Suprapubic skin (tissue), 4 donors: Measurements from ENCODE around the gene THEM5.

Experiments used
- EP300 ChIP-seq: sonication (generic); formaldehyde crosslinking; IDR thresholded peaks from one replicate; pipeline ENCODE4 v1.6.1; 2017; ENCODE audit warnings: antibody characterized with exemption
- POLR2A ChIP-seq, 2 donors: fragments of 450-650 bp; IDR thresholded peaks; one replicate each; pipeline ENCODE4 v1.6.1; 2017; ENCODE audit warnings: antibody characterized with exemption in 2 of 2, mild to moderate bottlenecking in 2 of 2, moderate library complexity in 2 of 2
- POLR2AphosphoS5 ChIP-seq, 3 donors: sonication (generic); formaldehyde crosslinking; IDR thresholded peaks; one replicate each; pipeline ENCODE4 v1.6.1; 2017; ENCODE audit warnings: antibody characterized with exemption in 3 of 3
- TF ChIP-seq, protein P1 (sequence below), 2 donors: fragments of 200-600 bp in 1 of 2; fragments of 450-650 bp in 1 of 2; sonication (generic) in 1 of 2; IDR thresholded peaks; one replicate each; pipeline ENCODE4 v1.5.1; 2016 to 2019; ENCODE audit warnings: antibody characterized with exemption in 2 of 2, mild to moderate bottlenecking in 1 of 2, moderate library complexity in 1 of 2

GRCh38 chr1:151830055-151830454, 23.5 kb downstream of the THEM5 start:
- TF ChIP-seq EP300 = no peak
- TF ChIP-seq, protein P1, sequence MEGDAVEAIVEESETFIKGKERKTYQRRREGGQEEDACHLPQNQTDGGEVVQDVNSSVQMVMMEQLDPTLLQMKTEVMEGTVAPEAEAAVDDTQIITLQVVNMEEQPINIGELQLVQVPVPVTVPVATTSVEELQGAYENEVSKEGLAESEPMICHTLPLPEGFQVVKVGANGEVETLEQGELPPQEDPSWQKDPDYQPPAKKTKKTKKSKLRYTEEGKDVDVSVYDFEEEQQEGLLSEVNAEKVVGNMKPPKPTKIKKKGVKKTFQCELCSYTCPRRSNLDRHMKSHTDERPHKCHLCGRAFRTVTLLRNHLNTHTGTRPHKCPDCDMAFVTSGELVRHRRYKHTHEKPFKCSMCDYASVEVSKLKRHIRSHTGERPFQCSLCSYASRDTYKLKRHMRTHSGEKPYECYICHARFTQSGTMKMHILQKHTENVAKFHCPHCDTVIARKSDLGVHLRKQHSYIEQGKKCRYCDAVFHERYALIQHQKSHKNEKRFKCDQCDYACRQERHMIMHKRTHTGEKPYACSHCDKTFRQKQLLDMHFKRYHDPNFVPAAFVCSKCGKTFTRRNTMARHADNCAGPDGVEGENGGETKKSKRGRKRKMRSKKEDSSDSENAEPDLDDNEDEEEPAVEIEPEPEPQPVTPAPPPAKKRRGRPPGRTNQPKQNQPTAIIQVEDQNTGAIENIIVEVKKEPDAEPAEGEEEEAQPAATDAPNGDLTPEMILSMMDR (IDR thresholded peaks at IDR 0.05) = no peak
- TF ChIP-seq POLR2A (IDR thresholded peaks at IDR 0.05) = no peak
- no peak for TF ChIP-seq POLR2AphosphoS5 (IDR thresholded peaks at IDR 0.05)
